Chondrocyte (in vitro differentiated cells): ENCODE measurements around the gene MYO10. TPM values are rescaled to one million over a fixed set of nuclear protein-coding genes. Genes with fewer than 3 reads are reported as not detected.

Experiments
- DNase-seq: peaks from one replicate; pipeline ENCODE4 v3.0.0; 2021; ENCODE audit warnings: mixed read lengths, low spot score
- H3K27ac Mint-ChIP-seq: one replicate; pipeline ENCODE4 v1.8.0; 2021; ENCODE audit warnings: mild to moderate bottlenecking, moderate library complexity, mixed read lengths; ENCODE audit not compliant: unreplicated experiment
- H3K27me3 Mint-ChIP-seq: 2 replicates; pipeline ENCODE4 v1.8.0; 2021; ENCODE audit warnings: low read depth, mixed read lengths
- H3K36me3 Mint-ChIP-seq: 2 replicates; pipeline ENCODE4 v1.8.0; 2021; ENCODE audit warnings: low read depth, mixed read lengths
- H3K4me1 Mint-ChIP-seq: 2 replicates; pipeline ENCODE4 v1.8.0; 2021; ENCODE audit warnings: low read depth, mild to moderate bottlenecking, mixed read lengths
- H3K4me3 Mint-ChIP-seq: one replicate; pipeline ENCODE4 v1.8.0; 2021; ENCODE audit warnings: mild to moderate bottlenecking, moderate library complexity, mixed read lengths; ENCODE audit not compliant: unreplicated experiment
- H3K9me3 Mint-ChIP-seq: 2 replicates; pipeline ENCODE4 v1.8.0; 2021; ENCODE audit warnings: low read depth, mixed read lengths
- total RNA-seq: library from RNA; stranded (reverse); gene quantifications from 3 replicates; pipeline ENCODE4 v1.2.1, GENCODE V29; 2021
- TF ChIP-seq, protein P1 (sequence below): fragments of 200-600 bp; sonication (generic); IDR thresholded peaks from 2 replicates; pipeline ENCODE4 v1.5.0; 2021; ENCODE audit warnings: antibody characterized with exemption, mild to moderate bottlenecking, moderate library complexity

The MYO10 gene
- total RNA-seq, 1 donor from 2014 or later, result 51.9 TPM

DNA sequence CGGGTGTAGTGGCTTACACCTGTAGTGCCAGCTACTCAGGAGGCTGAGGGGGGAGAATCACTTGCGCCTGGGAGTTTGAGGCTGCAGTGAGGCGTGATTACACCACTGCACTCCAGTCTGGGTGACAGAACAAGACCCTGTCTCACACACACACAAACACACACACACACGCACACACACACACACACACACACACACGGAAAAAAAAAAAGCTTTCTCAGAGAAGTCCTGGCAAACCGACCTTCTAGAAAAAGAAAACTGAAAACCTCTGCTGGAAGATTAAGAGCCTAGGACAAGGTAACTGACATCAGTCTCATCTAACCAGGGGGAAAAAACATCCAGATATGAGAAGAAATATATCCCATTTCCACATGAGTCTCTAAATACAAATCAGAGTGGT, 178.9 kb downstream of the MYO10 start:
- Mint-ChIP-seq H3K4me3 (no peak overlapping the region), H3K4me1 (peaks cover 15% of the 10 kb centered on the region), H3K36me3 (peaks cover 28% of the 10 kb centered on the region), H3K9me3 (no peaks in the 10 kb centered on the region), H3K27me3 (no peaks in the 10 kb centered on the region), H3K27ac (peak overlapping the region; percentile 49)
- TF ChIP-seq, protein P1, sequence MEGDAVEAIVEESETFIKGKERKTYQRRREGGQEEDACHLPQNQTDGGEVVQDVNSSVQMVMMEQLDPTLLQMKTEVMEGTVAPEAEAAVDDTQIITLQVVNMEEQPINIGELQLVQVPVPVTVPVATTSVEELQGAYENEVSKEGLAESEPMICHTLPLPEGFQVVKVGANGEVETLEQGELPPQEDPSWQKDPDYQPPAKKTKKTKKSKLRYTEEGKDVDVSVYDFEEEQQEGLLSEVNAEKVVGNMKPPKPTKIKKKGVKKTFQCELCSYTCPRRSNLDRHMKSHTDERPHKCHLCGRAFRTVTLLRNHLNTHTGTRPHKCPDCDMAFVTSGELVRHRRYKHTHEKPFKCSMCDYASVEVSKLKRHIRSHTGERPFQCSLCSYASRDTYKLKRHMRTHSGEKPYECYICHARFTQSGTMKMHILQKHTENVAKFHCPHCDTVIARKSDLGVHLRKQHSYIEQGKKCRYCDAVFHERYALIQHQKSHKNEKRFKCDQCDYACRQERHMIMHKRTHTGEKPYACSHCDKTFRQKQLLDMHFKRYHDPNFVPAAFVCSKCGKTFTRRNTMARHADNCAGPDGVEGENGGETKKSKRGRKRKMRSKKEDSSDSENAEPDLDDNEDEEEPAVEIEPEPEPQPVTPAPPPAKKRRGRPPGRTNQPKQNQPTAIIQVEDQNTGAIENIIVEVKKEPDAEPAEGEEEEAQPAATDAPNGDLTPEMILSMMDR, result no peak
- DNase-seq, result no peak

DNA sequence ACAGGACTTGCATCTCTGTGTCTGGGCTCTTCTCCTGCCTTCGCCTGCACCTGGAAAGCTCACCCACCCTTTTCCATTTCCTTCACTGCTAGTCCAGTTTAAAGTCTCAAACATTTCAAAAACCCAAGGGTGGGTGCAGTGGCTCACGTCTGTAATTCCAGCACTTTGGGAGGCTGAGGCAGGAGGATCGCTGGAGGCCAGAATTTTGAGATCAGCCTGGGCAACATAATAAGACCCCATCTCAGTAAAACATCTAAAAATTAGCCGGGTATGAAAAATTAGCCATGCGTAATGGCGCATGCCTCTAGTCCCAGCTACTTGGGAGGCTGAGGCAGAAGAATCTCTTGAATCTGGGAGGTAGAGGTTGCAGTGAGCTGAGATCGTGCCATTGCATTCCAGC, 179.4 kb downstream of the MYO10 start:
- Mint-ChIP-seq H3K27ac (no peak overlapping the region), H3K9me3 (no peaks in the 10 kb centered on the region), H3K4me3 (no peak overlapping the region), H3K27me3 (no peaks in the 10 kb centered on the region), H3K36me3 (peaks cover 25% of the 10 kb centered on the region), H3K4me1 (peaks cover 15% of the 10 kb centered on the region)
- no peak for DNase-seq
- TF ChIP-seq, protein P1, result no peak

- H3K4me3 Mint-ChIP-seq, result no peak overlapping the region
- H3K27me3 Mint-ChIP-seq, result no peaks in the 10 kb centered on the region
- TF ChIP-seq, protein P1, result no peak
- no peak overlapping the region for H3K27ac Mint-ChIP-seq
- H3K4me1 Mint-ChIP-seq, result peaks cover 15% of the 10 kb centered on the region
- peaks cover 23% of the 10 kb centered on the region for H3K36me3 Mint-ChIP-seq
- H3K9me3 Mint-ChIP-seq, result no peaks in the 10 kb centered on the region
- no peak for DNase-seq
These were observed 180.4 kb downstream of the MYO10 start for GRCh38 chr5:16755641-16756040.

- DNase-seq, result no peak
- TF ChIP-seq, protein P1, result no peak
- H3K36me3 Mint-ChIP-seq, result peaks cover 20% of the 10 kb centered on the region
- H3K27me3 Mint-ChIP-seq, result no peaks in the 10 kb centered on the region
- no peaks in the 10 kb centered on the region for H3K9me3 Mint-ChIP-seq
- H3K27ac Mint-ChIP-seq, result peak overlapping the region; percentile 91
- H3K4me1 Mint-ChIP-seq, result peaks cover 15% of the 10 kb centered on the region
- H3K4me3 Mint-ChIP-seq, result no peak overlapping the region
These were observed 181.5 kb downstream of the MYO10 start for GRCh38 chr5:16754601-16755000.

- H3K27me3 Mint-ChIP-seq, result no peaks in the 10 kb centered on the region
- peaks cover 15% of the 10 kb centered on the region for H3K4me1 Mint-ChIP-seq
- DNase-seq, result no peak
- H3K27ac Mint-ChIP-seq, result peak overlapping the region; percentile 91
- TF ChIP-seq, protein P1, result no peak
- H3K4me3 Mint-ChIP-seq, result no peak overlapping the region
- no peaks in the 10 kb centered on the region for H3K9me3 Mint-ChIP-seq
- H3K36me3 Mint-ChIP-seq, result peaks cover 16% of the 10 kb centered on the region
These were observed 182.0 kb downstream of the MYO10 start for GRCh38 chr5:16754086-16754485.
